GM12892 (cell line): ENCODE measurements around the gene C4B.
"Not testable (repeated sequence)": the region's sequence is repeated elsewhere in the genome, so short reads cannot be mapped to it uniquely, and the experiment has no call there.

ENCODE experiments used
- POLR2A ChIP-seq: IDR thresholded peaks from 2 replicates; pipeline ENCODE4 v1.6.1; 2011; ENCODE audit warnings: low read depth, low read length, control low read depth
- POLR2AphosphoS5 ChIP-seq: IDR thresholded peaks from 2 replicates; pipeline ENCODE4 v1.6.1; 2011; ENCODE audit warnings: low read depth, low read length, control low read depth
- TAF1 ChIP-seq: IDR thresholded peaks from 2 replicates; pipeline ENCODE4 v1.6.1; 2011; ENCODE audit warnings: low read depth, mild to moderate bottlenecking, control low read depth, low read length, borderline replicate concordance

DNA sequence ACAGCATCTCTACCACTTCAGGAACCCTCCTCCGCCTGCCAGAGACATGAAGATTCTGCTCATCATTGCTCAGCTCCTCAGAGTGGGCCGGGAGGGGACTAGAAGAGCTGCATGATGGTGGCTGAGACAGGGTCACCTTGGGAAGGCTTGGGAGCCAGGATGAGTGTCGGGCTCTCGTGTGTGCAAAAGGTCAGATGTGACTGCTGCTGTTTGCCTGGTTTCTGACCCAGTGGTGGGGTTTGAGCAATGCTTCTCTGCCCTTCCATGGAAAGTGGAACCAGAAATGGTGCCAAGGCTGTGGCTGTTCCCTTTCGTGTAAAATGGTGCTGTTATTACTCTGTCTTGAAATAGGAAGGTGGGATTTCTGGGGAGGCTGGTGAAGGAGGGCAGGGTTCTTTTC, 857 bp upstream of the C4B start:
- not testable (repeated sequence) for TF ChIP-seq POLR2AphosphoS5, POLR2A, TAF1
